ENCODE measurements around the gene JAKMIP1. TPM values are rescaled to one million over a fixed set of nuclear protein-coding genes. Genes with fewer than 3 reads are reported as not detected.
A peak's percentile ranks its signal among the peaks of the same experiment; 100 is the strongest.

The JAKMIP1 gene
- total RNA-seq, 4 donors from 2014 or later = not detected

DNA sequence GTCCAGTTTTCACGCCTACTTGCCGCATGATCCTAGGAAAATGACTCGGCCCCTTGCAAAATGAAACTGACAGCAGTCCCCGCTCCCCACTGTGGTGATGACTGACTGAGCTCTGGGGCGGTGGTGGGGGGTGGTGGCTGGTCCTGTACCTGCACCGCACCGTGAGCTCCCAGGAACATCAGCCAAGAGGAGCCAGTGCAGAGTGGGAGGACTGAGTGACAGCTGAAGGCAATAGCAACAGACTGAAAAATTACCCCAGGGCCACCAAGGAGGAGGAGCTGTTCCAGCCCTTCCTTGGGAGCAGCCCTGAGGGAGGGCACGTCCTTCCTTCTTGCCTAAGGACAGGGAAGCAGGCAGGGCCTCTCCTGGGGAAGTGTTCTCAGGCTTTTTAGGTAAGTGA is 179.7 kb downstream of the JAKMIP1 start:
- TF ChIP-seq, protein P1, sequence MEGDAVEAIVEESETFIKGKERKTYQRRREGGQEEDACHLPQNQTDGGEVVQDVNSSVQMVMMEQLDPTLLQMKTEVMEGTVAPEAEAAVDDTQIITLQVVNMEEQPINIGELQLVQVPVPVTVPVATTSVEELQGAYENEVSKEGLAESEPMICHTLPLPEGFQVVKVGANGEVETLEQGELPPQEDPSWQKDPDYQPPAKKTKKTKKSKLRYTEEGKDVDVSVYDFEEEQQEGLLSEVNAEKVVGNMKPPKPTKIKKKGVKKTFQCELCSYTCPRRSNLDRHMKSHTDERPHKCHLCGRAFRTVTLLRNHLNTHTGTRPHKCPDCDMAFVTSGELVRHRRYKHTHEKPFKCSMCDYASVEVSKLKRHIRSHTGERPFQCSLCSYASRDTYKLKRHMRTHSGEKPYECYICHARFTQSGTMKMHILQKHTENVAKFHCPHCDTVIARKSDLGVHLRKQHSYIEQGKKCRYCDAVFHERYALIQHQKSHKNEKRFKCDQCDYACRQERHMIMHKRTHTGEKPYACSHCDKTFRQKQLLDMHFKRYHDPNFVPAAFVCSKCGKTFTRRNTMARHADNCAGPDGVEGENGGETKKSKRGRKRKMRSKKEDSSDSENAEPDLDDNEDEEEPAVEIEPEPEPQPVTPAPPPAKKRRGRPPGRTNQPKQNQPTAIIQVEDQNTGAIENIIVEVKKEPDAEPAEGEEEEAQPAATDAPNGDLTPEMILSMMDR (IDR thresholded peaks at IDR 0.05) = no peak
- no peak for TF ChIP-seq POLR2A (IDR thresholded peaks at IDR 0.05)
- H3K4me3 ChIP-seq (ENCODE audit: low read depth, poor library complexity, severe bottlenecking) = no peak overlapping the region
- intact Hi-C loops (cut with DNase I; ENCODE audit: low total_unique reads) = no loop called here
- 67 to 84% methylated on average over 8 of the region's 8 CpGs for WGBS, 2 donors
- no peak for DNase-seq (ENCODE audit: low spot score in 2 of 2)

- no peak overlapping the region for H3K4me3 ChIP-seq (ENCODE audit: low read depth, poor library complexity, severe bottlenecking)
- TF ChIP-seq POLR2A (IDR thresholded peaks at IDR 0.05) = no peak
- TF ChIP-seq, protein P1 (IDR thresholded peaks at IDR 0.05) = no peak
- intact Hi-C loops (cut with DNase I; ENCODE audit: low total_unique reads) = no loop called here
- DNase-seq (ENCODE audit: low spot score in 2 of 2) = peak in 1 of 2 donors; percentile 30
- WGBS, 2 donors = 33 to 37% methylated on average over 22 of the region's 22 CpGs
These were observed 180.8 kb downstream of the JAKMIP1 start for GRCh38 chr4:6019316-6020263.

- TF ChIP-seq, protein P1 (IDR thresholded peaks at IDR 0.05) = no peak
- TF ChIP-seq POLR2A (IDR thresholded peaks at IDR 0.05) = no peak
- 66 to 76% methylated on average over 8 of the region's 8 CpGs for WGBS, 2 donors
- no peak for DNase-seq (ENCODE audit: low spot score in 2 of 2)
- intact Hi-C loops (cut with DNase I; ENCODE audit: low total_unique reads) = no loop called here
- no peak within 1 kb of the TSS for H3K4me3 ChIP-seq (ENCODE audit: low read depth, poor library complexity, severe bottlenecking)
These were observed 182.0 kb downstream of the JAKMIP1 start, which contains the start of gene C4orf50 for GRCh38 chr4:6018331-6018730. Gene C4orf50, minus strand, starts transcription at chr4:6018431.

DNA sequence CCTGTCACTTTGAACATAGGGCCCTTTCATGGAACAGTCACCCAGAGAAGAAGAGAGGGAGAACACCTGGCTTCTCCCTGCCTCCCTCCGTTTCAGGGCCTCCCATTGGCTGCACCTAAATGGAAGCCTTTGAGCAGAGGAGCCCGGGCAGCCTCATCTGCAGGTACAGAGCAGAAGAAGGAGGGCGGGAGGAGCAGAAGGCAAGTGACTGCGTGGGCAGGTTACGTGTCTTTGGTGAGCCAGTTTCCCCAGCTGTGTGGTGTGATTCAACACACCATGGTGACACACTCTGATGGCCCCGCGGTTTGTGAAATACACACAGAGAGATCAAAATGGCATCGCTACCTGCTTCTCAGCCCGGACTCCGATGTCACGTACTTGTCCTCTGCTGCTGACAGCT is 182.5 kb downstream of the JAKMIP1 start:
- TF ChIP-seq, protein P1 (IDR thresholded peaks at IDR 0.05) = no peak
- no peak for TF ChIP-seq POLR2A (IDR thresholded peaks at IDR 0.05)

DNA sequence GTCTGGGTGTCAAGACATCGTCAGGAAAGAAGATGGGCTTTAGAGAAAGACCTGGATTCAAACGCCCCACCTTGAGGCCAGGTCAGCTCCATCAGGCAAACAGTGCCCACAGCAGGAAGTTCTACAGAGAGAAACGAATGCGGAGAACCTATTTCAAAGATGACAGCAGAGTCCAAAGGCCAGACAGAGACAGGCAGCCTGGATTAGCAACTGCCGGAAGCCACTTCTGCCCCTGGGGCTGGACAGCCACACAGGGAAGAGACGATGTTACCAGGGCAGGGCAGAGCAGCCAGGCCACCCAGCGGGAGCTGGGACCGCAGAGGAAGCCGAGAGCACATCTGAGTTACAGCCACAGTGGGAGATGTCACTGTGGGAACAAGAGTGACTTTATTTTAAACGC is 183.3 kb downstream of the JAKMIP1 start:
- DNase-seq (ENCODE audit: low spot score in 2 of 2) = no peak
- intact Hi-C loops (cut with DNase I; ENCODE audit: low total_unique reads) = no loop called here
- no peak for TF ChIP-seq POLR2A (IDR thresholded peaks at IDR 0.05)
- TF ChIP-seq, protein P1 (IDR thresholded peaks at IDR 0.05) = no peak
- 64 to 70% methylated on average over 10 of the region's 10 CpGs for WGBS, 2 donors
- H3K4me3 ChIP-seq (ENCODE audit: low read depth, poor library complexity, severe bottlenecking) = no peak overlapping the region

More for the DNA sequence above, 182.5 kb downstream of the JAKMIP1 start:
- no peak for DNase-seq (ENCODE audit: low spot score in 2 of 2)
- WGBS, 2 donors = 85 to 90% methylated on average over 11 of the region's 11 CpGs
- intact Hi-C loops (cut with DNase I; ENCODE audit: low total_unique reads) = no loop called here
- no peak overlapping the region for H3K4me3 ChIP-seq (ENCODE audit: low read depth, poor library complexity, severe bottlenecking)

Data from lower leg skin (tissue), 4 donors.